Cortex of kidney (tissue), 1 donor: ENCODE data around the gene DOC2B.
"Not testable (repeated sequence)": the region's sequence is repeated elsewhere in the genome, so short reads cannot be mapped to it uniquely, and the experiment has no call there.

Source experiments
- DNase-seq: peaks from one replicate; lab custom pipeline; 2025; lab: John Stamatoyannopoulos, UW

Gene DOC2B

DNA sequence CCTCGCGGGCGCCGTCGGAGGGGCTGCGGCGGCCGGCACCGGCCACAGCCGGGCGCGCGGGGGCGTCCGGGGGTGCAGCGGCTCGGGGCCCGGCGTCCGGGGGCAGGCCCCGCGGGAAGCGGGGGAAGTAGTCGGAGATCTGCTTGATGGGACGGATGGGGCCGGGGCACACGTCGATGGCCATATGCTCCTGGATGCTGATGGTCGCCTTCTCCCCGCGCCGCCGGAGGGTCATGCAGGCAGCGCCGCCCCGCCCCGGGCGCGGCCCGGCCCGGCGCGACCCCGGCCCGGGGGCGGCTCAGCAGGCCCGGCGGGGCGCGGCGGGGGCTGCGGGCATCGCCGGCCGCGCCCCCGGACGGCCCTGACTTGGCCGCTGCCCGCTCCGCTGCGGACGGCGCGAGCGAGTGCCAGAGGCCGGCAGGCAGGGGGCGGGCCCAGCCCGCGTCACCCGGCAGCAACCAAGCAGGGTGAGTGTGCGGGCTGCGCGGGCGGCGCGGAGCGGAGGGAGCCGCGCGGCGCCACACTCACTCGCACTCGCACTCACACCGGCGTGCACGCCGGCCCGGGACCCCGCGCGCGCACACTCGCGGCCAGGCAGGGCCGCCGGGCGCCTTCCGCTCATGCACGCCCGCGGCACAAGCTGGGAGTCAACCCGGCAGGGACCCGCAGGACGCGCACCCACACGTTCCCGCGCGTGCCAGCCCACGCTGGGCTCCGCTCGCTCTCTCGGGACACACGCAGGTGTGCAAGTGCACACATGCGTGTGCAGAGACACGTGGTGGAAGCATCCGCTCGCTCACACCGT lies at the start of gene DOC2B:
DOC2B (minus strand) TSS at position 406 of the 805 bp plus-strand sequence; CDS start at position 235, 171 bp downstream.
- no peak for DNase-seq

DNA sequence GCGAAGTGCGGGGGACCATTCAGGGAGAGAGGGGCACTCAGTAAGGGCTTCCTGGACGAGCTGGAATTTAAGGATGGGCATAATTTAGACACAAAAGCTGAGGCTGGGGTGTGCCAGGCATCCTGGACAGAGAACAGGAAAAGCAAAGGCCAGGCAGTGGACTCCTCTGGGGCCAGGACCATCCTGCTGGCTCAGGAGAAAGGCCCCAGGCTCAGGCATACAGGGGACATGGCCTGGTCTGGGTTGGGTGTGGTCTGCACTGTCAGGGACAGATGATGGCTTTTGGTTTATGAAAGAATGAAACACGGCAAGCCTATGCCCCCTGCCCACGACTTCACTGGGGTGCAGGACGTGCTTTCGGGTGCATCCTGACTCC lies 48.9 kb upstream of the DOC2B start:
- DNase-seq = no peak

DNA sequence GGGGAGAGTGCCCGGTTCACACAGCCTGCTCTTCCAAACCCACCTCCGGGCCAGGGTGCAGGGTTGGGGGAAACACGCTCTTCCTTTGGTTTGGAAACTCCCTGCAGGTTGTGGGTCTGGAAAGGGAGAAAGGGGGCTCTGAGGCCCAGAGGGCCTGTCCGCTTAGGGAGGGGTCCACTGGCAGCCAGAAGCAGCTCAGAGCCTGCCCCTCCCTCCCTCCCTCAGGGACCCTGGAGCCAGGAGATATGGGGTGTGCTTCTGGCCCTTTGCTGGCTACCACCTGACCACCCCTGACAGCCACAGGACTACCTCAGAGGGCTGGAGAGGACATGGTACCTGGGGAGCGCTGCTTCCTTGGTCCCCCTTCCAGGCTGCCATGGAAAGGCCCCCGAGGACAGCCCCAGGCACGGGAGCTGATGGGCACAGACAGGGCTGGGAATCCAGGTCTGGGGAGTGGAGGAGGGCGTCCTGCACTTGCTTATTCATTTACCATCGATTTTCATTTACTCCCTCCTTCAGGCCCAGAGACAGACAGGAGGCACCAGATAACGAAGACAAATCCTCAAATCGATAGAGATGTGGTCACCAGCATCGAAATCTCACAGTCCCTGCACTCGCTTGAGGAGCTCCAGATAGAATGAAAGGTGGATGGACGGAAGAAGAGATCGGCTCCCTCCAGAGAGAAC lies 48.4 kb upstream of the DOC2B start:
- no peak for DNase-seq

DNA sequence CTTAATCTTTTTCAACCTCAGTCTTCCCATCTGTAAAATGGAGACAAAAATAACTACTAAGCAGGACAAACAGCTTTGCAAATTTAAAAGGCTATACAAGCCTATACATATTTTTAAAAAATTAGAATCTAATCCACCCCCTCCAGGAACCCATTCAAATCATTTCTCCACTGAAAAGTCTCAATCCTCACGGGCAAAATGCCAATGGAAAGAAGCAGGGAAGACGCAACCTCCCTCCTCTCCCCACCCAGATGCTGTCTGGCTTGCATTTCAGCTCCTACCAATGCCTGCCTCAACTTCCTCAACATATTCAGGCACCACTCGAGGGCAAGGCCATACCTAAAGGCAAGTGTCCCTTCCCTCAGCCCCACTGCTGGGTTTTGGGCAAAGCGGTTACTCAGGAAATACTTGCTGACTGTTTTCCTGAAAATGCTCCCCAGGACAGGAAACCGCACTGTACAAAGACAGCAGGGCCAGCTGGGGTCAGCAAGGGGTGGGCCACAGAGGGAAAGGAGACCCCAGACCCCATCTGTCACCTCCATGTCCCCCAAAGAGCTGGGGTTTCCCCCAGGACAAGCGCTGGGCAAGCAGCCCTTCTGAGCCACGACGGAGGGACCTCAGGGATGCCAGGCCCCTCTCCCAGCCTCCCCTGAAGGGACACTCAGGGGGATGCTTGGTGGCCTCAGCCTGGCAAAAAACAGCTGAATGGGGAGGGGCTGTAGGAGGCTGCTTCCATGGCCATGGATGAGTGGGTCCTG lies 47.7 kb upstream of the DOC2B start:
- no peak for DNase-seq

DNA sequence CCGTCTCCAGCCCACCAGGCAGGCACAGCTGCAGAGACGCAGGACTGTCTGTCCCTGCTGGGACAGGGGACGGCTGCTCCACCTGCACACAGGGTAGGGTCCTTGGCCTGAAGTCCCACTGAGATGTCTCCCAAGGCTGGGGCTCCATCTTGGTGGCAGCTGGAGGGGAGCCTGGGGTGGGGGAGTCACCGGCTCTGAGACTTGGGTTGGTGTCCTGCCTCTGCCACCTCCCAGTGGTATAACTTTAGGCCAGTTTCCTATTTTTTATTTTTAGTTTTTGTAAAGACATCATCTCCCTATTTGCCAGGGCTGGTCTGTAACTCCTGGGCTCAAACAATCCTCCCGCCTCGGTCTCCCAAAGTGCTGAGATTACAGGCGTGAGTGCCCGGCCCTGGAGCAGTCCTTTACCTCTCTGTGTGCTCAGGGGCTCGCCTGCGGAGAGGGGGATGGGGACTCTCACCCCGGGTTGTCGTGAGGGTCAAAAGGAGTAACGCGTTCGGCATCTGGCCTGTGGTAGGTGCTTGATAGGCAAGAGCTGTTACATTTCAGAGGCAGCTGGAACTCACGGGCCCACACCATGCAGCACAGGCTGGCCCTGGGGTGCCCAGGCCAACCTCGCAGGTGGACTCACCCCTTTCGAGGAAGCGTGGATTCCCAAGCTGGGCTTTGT lies 46.6 kb upstream of the DOC2B start:
- no peak for DNase-seq

DNA sequence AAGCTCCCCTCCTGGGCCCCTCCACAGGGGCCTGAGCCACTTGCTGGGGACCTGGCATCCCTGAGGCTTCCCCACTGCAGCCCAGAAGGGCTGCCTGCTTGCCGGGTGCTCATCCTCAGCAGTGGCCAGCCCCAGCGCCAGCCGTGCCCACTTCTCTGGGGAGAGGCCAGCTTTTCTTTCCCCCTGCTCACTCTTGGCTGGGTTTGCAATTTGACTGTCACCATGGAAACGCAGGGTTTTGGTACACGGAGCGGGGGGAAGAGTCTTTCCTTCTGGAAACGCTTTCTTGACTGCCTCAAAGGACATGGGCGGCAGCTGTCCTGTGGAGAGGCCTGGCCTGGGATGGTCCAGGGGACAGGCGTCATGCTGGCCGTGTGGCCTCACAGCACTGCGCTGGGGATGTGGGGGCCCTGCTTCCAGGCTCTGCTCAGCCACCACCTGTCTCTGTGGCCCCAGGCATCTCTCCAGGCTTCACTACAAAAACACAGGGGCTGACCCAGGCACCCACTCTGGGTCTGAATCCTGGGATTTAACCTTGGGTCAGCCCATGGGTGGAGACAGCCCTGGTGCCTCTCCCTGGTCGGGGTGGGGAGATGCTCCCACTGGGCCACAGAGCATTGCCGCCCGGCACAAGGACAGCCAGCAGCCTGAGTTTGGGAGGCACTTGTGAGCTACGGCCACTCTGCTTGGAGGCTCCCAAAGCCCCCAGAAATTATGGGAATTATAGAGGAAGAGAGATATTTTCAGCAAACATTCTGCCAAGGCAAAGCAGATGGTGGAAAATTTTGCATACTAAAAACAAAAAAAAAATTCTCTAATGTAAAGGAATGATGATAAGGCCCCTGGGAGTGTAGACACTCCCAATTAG lies 45.9 kb upstream of the DOC2B start:
- no peak for DNase-seq

DNA sequence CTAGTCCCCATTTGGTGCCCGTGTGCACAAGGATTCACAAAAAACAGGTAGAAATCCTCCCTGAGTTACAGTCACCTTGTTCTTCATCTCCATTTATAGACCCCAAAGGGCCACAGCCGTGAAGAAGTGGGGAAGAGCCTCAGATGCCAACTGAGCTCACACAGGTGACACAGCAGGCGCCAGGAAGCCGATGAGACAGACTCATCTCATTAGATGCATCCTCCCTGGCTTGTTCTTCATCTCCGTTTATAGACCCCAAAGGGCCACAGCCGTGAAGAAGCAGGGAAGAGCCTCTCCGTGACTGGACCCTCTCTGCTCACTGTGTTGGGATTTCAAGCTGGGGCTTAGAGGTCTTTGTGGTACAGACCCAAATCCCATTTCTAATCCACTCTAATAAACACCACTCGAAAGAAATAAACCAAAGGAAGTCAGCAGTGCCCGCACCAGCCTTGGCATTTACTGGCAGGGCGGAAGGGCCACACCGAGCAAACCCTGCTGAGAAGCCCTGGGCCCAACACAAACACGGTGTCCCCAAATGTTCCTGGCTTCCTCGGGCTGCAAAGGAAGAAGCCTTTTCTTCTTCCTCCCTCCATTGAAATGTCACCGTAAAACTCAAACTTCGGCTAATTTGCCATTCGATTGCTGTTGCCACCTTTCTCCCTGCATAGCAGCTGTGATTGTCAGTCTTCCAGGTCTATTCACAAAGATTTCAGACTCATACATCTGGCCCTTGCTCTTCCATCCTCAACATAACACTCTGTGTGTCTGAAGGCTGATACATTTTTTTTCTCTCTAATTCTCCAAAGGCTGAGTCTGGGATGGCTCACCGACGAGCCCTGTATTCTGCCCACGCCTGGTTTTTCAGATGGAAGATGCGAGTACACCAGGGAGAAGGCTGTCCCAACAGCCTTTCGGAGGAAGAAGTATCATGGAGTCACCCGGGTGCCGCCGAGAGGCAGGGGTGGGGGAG lies 44.9 kb upstream of the DOC2B start:
- no peak for DNase-seq

DNA sequence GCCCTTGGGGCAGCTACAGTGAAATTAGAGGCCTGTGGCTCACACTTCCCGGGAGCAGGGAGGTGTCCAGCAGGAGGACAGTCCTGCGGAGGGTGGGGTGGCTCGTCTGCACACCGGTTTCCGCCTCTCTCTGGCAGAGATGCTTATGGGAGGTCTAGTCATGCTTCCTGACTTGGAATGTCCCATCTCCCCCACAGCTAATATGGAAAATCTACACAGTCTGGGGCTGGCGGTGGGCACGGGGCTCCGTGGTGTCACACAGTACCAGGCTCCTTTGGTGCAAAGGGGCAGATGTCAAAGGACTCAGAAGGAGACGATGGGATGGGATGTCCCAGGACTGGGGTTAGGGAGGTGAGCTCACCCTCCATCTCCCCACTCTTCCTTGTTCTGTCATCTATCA lies 44.1 kb upstream of the DOC2B start:
- DNase-seq = no peak

DNA sequence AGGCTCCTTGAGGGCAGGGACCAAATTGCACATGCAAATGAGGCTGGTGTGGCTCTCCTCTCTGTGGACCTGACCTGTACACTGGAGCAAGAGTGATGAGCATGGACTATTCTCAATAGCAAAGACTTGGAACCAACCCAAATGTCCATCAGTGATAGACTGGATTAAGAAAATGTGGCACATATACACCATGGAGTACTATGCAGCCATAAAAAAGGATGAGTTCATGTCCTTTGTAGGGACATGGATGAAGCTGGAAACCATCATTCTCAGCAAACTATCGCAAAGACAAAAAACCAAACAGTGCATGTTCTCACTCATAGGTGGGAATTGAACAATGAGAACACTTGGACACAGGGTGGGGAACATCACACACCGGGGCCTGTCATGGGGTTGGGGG lies 43.1 kb upstream of the DOC2B start:
- not testable (repeated sequence) for DNase-seq

DNA sequence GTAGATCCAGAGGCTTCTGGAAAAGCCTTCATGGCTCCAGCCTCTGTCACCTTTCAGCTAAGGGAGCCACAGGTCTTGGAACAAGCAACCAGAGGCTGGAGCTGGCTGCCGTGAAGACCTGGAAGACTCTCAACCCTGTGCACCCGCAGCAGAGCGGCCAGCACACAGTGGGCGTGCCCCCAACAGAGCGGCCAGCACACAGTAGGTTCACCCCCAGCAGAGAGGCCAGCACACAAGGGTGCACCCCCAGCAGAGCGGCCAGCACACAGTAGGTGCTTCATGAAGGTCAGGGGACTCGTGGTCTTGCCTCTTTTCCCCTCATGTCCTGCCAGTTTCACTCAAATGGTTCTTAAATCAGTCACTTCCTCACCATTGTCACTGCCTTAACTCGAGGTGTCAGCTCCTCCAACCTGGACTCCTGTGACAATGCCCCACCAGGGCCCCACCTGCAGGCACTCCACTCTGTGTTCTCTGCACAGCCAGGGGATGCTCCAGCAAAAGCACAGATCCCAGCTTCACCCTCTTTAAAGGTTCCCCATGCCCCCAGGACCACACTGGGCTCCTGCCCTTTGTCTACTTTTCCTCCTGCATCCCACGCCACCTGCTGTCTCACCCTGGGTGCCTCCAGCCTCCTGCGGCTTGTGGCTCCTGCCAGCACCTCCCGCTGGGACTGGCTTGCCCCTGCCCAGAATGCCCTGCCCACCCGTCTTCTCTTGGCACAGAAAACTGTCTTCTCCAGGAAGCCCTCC lies 42.4 kb upstream of the DOC2B start:
- no peak for DNase-seq

DNA sequence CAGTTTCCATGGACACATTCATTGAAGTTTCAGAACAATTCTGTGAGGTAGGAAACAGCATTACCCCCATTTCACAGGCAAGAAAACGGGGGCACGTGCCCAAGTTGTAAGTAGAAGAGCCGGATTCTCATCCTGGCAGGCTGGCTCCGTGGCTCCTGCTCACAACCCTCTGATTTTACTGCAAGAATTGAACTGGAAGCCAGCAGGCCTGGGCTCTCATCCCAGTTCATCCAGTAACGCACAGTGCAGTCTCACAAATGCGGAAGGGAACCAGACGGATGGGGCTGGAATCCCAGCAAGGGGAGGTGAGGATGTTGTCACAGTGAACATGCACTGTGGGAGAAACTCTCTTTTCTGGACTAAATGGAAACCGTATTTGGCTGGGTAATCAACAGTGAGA lies 40.7 kb upstream of the DOC2B start:
- DNase-seq = no peak

DNA sequence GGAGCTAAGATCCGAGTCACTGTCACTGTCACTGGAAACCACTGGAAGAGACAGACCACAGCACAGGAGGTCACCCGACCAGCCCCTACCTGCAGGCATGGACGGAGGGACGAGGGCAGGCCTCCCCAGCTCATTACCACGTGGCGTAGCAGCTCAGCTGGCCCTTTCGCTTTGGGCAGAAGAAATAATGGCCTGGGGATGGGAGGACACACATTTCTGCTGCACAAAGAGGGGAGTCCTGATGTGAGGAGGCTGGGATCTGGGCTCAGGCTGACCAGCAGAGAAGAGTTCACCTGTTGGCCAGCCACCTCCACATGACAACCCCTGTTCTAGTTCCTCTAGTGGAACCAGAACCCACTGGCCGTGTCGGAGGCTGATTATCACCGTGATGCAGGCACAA lies 38.2 kb upstream of the DOC2B start:
- no peak for DNase-seq

DNA sequence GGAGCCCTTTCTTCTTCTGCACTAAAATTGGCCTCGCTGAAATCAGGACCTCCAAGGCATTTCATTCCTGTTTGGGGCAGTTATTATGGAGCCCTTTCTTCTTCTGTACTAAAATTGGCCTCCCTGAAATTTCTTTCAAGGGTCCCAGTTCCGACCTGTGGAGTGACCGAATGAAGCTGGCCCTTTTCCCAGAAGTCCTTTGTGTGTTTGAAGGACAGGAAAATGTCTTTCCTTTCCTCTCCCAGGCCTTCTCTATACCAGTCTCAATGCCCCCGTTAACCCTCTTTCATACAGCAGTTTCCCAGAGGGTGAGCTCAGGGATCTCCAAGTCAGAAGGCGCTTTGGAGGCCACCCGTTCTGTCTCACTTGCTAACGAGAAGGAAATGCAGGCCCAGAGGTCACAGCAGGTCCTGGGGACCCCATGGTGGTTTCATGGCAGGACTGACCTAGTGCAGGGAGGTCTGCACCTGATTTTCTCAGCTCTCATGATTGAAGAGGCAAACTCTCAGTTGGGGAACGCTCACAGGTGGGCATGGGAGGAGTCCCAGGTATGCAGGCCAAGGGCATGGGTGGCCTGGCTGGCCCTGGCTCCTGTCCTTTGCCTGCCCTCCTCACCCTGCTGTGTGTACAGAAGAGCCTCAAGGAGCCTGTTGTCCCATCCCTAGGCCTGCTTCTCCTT lies 37.1 kb upstream of the DOC2B start:
- no peak for DNase-seq

DNA sequence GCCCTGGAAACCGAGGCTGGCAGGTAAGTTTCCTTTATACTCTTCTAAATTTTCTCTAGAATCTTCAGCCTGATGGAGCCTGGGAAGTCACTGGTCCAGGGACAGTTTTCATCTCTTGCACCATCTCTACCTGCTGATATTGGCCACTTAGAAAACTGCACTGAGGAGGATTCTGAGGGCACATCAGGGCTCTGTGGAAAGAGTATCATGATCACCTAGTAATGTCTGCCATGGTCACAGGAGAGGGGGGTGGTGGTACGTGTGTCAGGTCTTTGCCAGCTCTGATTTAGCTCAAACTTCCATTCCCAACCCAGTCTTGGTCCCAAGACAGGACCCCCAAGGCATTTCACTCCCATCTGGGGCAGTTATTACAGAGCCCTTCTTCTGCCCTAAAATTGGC lies 35.2 kb upstream of the DOC2B start:
- DNase-seq = no peak

DNA sequence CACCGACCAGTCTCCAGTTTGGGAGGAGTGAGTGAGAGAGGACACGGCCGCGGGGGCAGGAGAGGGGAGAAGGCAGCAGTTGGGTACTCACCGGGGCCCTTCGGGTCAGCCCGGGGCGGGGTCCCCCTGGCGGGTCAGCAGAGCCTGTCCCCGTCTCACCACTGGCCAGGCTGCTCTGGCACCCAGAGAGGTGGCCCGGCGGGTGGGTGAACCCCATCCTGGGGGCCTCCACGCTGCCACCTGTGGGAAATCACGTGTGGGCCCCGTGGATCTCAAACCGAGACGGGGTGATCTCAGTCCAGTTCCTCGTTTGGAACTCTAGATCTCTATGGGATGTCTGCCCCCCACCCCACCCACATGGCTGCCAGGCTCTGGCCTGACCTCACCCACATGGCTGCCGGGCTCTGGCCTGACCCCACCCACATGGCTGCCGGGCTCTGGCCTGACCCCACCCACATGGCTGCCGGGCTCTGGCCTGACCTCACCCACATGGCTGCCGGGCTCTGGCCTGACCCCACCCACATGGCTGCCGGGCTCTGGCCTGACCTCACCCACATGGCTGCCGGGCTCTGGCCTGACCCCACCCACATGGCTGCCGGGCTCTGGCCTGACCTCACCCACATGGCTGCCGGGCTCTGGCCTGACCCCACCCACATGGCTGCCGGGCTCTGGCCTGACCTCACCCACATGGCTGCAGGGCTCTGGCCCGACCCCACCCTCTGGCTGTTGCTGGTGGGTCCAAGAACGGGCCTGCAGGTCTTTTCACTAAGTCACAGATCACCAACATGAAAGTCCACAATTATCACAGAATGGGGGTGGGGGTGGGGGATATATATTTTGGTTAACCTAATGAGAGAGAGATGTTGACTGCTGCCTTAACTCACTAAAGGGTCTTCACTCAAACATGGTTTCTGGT lies 34.4 kb upstream of the DOC2B start:
- not testable (repeated sequence) for DNase-seq

DNA sequence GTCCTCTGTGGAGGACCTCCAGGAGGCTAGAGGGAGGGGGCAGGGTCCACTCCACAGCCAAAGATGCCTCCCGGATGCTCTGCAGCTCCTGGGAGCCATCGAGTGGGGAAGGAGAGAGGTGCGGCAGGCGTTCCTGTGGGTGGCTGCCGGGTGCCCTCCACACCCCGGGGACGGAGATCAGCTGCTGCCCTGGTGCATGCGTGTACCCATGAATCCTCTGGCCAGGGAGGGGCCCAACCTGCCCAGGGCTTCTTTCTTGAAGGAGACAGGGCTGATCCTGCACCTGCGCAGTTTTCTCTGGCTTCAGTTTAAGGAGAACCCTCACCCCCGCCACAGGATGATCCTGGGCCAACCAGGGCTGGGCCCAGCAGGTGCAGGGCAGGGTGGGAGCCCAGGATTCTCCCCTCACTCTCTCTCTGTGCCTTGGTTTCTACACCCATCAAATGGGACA lies 33.5 kb upstream of the DOC2B start:
- DNase-seq = no peak

DNA sequence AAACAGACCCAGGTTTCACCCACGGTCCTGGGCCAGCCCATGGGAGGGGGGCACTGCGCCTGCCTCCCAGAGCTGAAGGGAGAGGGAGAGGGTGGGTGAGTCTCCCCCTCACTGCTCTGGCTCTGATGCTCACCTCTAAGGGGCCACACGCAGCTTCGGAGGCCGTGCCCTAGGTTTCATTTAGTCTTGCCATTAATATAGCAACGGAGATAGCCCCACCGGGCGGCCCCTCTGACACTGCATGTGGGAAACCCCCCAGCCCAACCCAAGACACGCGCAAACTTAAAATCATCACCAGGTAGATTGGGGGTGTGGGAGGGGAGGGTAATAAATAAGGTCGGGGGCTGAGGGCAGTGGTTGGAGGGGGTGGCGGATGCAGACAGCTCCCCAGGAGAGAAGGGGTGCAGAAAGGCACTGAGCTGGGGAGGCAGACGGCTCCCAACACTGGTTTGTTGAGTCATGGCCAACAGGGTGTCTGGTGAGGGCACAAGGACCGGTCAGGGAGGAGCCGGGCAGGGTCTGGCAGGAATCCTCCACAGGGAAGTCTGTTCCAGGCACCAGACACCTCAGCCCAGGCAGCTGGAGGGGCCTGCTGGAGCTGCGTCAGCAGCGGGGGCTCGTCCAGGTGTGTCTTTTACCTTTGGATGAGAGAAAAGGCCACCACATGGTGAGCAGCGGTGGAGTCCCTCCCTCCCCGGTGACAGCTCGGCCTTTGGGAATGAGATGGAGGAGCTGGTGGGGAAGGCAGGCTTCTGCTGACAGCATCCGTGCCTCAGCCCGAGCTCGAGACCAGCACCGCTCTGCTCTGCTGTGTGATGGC lies 32.0 kb upstream of the DOC2B start:
- no peak for DNase-seq
